IMR-90 (cell line): Measurements from ENCODE around the gene FMN1. TPM values are rescaled to one million over a fixed set of nuclear protein-coding genes. Genes with fewer than 3 reads are reported as not detected.

Experiments
- ATAC-seq: fragments of 200-7000 bp; cut with Tn5 transposase; 2 replicates; pipeline ENCODE4 v1.9.1; 2020; ENCODE audit warnings: low read depth, mild to moderate bottlenecking, moderate library complexity
- BruUV-seq: library from RNA; stranded (reverse); fragments of 400-500 nt; replicated peaks from 2 replicates; lab custom pipeline; 2021; lab: Mats Ljungman, UMichigan
- CTCF ChIA-PET: fragments of 300-600 bp; formaldehyde crosslinking; extraction: SDS; loops from one replicate; lab custom pipeline; 2021; ENCODE audit warnings: antibody characterized with exemption; lab: Yijun Ruan, JAX
- POLR2A ChIA-PET: fragments of 300-600 bp; sonication (Branson Sonifier 250); formaldehyde crosslinking; loops from one replicate; lab custom pipeline; 2022; ENCODE audit warnings: antibody characterized with exemption; ENCODE audit not compliant: unreplicated experiment; lab: Charles Lee
- DNase-seq: peaks from one replicate; pipeline ENCODE4 v3.0.0; 2013
- H2AFZ ChIP-seq: replicated peaks from 2 replicates; pipeline ENCODE3; 2013; ENCODE audit warnings: low read length, mild to moderate bottlenecking; ENCODE audit not compliant: poor library complexity
- H2AK5ac ChIP-seq: 2 replicates; pipeline ENCODE4 v1.6.1; 2013; ENCODE audit warnings: low read depth, low read length, inconsistent platforms
- H2AK9ac ChIP-seq: replicated peaks from 2 replicates; pipeline ENCODE3; 2013; ENCODE audit warnings: mild to moderate bottlenecking, low read depth, low read length, moderate library complexity; ENCODE audit not compliant: poor library complexity
- H2BK120ac ChIP-seq: 2 replicates; pipeline ENCODE4 v1.6.1; 2013; ENCODE audit warnings: low read depth, low read length, inconsistent platforms
- H2BK15ac ChIP-seq: 3 replicates; pipeline ENCODE4 v1.6.1; 2013; ENCODE audit warnings: low read depth, low read length, inconsistent platforms
- H2BK20ac ChIP-seq: 2 replicates; pipeline ENCODE4 v1.6.1; 2013; ENCODE audit warnings: low read depth, mild to moderate bottlenecking, inconsistent platforms, low read length, moderate library complexity
- H2BK5ac ChIP-seq: 2 replicates; pipeline ENCODE4 v1.6.1; 2013; ENCODE audit warnings: mild to moderate bottlenecking, low read depth, low read length, inconsistent platforms; ENCODE audit not compliant: poor library complexity, severe bottlenecking
- H3K14ac ChIP-seq: replicated peaks from 2 replicates; pipeline ENCODE4 v1.6.1; 2013; ENCODE audit warnings: low read depth, low read length, inconsistent platforms
- H3K18ac ChIP-seq: 2 replicates; pipeline ENCODE4 v1.6.1; 2013; ENCODE audit warnings: low read depth, low read length, control low read depth
- H3K23ac ChIP-seq: 2 replicates; pipeline ENCODE4 v1.6.1; 2013; ENCODE audit warnings: low read depth, low read length, inconsistent platforms
- H3K27ac ChIP-seq: 2 replicates; pipeline ENCODE4 v1.5.1; 2013; ENCODE audit warnings: mild to moderate bottlenecking, control low read depth, low read length; ENCODE audit not compliant: insufficient read depth
- H3K27me3 ChIP-seq: 2 replicates; pipeline ENCODE4 v1.6.1; 2013; ENCODE audit warnings: low read length; ENCODE audit not compliant: control insufficient read depth, insufficient read depth
- H3K36me3 ChIP-seq: 2 replicates; pipeline ENCODE4 v1.6.1; 2013; ENCODE audit warnings: low read length, mixed read lengths; ENCODE audit not compliant: control insufficient read depth, insufficient read depth
- H3K4ac ChIP-seq: 2 replicates; pipeline ENCODE4 v1.6.1; 2013; ENCODE audit warnings: low read depth, low read length, inconsistent platforms
- H3K4me1 ChIP-seq: 2 replicates; pipeline ENCODE4 v1.6.1; 2013; ENCODE audit warnings: low read length, mixed read lengths; ENCODE audit not compliant: control insufficient read depth, insufficient read depth
- H3K4me2 ChIP-seq: 2 replicates; pipeline ENCODE4 v1.6.1; 2013; ENCODE audit warnings: low read depth, mild to moderate bottlenecking, control low read depth, low read length, moderate library complexity
- H3K4me3 ChIP-seq: 2 replicates; pipeline ENCODE4 v1.5.1; 2013; ENCODE audit warnings: low read depth, mild to moderate bottlenecking, control low read depth, low read length, moderate library complexity; ENCODE audit not compliant: insufficient read depth
- H3K56ac ChIP-seq: 2 replicates; pipeline ENCODE4 v1.6.1; 2013; ENCODE audit warnings: low read length, inconsistent platforms; ENCODE audit not compliant: insufficient read depth; ENCODE audit errors: extremely low read depth
- H3K79me1 ChIP-seq, 2 experiments: 2 replicates each; pipeline ENCODE4 v1.6.1; 2013; ENCODE audit warnings: low read length in 2 of 2, inconsistent platforms in 1 of 2, low read depth in 1 of 2
- H3K9ac ChIP-seq: 2 replicates; pipeline ENCODE4 v1.6.1; 2013; ENCODE audit warnings: low read depth, low read length, control low read depth
- H3K9me1 ChIP-seq: 2 replicates; pipeline ENCODE4 v1.6.1; 2013; ENCODE audit warnings: low read length, inconsistent platforms; ENCODE audit not compliant: insufficient read depth
- H3K9me3 ChIP-seq: 2 replicates; pipeline ENCODE4 v1.6.1; 2013; ENCODE audit warnings: low read length; ENCODE audit not compliant: control insufficient read depth, insufficient read depth
- H4K20me1 ChIP-seq: 2 replicates; pipeline ENCODE4 v1.6.1; 2013; ENCODE audit warnings: low read length, inconsistent platforms; ENCODE audit not compliant: insufficient read depth
- H4K5ac ChIP-seq: 2 replicates; pipeline ENCODE4 v1.6.1; 2013; ENCODE audit warnings: mild to moderate bottlenecking, low read depth, low read length, control low read depth
- H4K8ac ChIP-seq, 2 experiments: 2 replicates each; pipeline ENCODE4 v1.6.1; 2013; ENCODE audit warnings: low read depth in 2 of 2, low read length in 2 of 2, control low read depth in 1 of 2, inconsistent platforms in 1 of 2
- H4K91ac ChIP-seq: 2 replicates; pipeline ENCODE4 v1.6.1; 2013; ENCODE audit warnings: low read depth, low read length, inconsistent platforms; ENCODE audit not compliant: insufficient read depth
- BHLHE40 ChIP-seq: fragments of 150-350 bp; IDR thresholded peaks from 2 replicates; pipeline ENCODE4 v1.6.1; 2016; ENCODE audit warnings: mild to moderate bottlenecking, low read depth, low read length
- CHD1 ChIP-seq: IDR thresholded peaks from 2 replicates; pipeline ENCODE4 v1.6.1; 2012; ENCODE audit warnings: low read depth, low read length, improper control_type of control experiment
- FOS ChIP-seq: fragments of 150-350 bp; IDR thresholded peaks from 2 replicates; pipeline ENCODE4 v1.6.1; 2016; ENCODE audit warnings: low read depth, low read length
- MAFK ChIP-seq: IDR thresholded peaks from 2 replicates; pipeline ENCODE4 v1.6.1; 2012; ENCODE audit warnings: low read depth, low read length, improper control_type of control experiment
- MAZ ChIP-seq: IDR thresholded peaks from 2 replicates; pipeline ENCODE4 v1.6.1; 2012; ENCODE audit warnings: low read depth, mild to moderate bottlenecking, low read length, improper control_type of control experiment, moderate library complexity, borderline replicate concordance
- MXI1 ChIP-seq: IDR thresholded peaks from 2 replicates; pipeline ENCODE4 v1.6.1; 2012; ENCODE audit warnings: low read depth, mild to moderate bottlenecking, low read length, moderate library complexity, borderline replicate concordance
- NFE2L2 ChIP-seq: fragments of 150-350 bp; IDR thresholded peaks from 2 replicates; pipeline ENCODE4 v1.6.1; 2016; ENCODE audit warnings: low read depth, mild to moderate bottlenecking, low read length
- POLR2A ChIP-seq: IDR thresholded peaks from 2 replicates; pipeline ENCODE4 v1.6.1; 2012; ENCODE audit warnings: mild to moderate bottlenecking, low read depth, low read length
- RAD21 ChIP-seq: IDR thresholded peaks from 2 replicates; pipeline ENCODE4 v1.6.1; 2012; ENCODE audit warnings: low read length, improper control_type of control experiment
- RCOR1 ChIP-seq: IDR thresholded peaks from 2 replicates; pipeline ENCODE4 v1.6.1; 2012; ENCODE audit warnings: mild to moderate bottlenecking, low read length, improper control_type of control experiment; ENCODE audit not compliant: insufficient replicate concordance
- RFX5 ChIP-seq: IDR thresholded peaks from 2 replicates; pipeline ENCODE4 v1.8.0; 2012; ENCODE audit warnings: low read depth, mild to moderate bottlenecking, low read length, moderate library complexity
- SMC3 ChIP-seq: fragments of 150-350 bp; IDR thresholded peaks from 2 replicates; pipeline ENCODE4 v1.6.1; 2016; ENCODE audit warnings: low read depth, mild to moderate bottlenecking, antibody characterized with exemption, low read length, moderate library complexity
- WGBS, 2 experiments: methylation state at CpG; one replicate each; pipeline versions ENCODE4 v1.1.5 to v1.1.7; 2013; ENCODE audit warnings: missing lambda C conversion rate in 2 of 2; ENCODE audit not compliant: insufficient read length in 1 of 2; ENCODE audit errors: extremely low coverage in 2 of 2; 5-methylcytosine and 5-hydroxymethylcytosine counted together
- dilution Hi-C: fragments of 300-500 bp; cut with HindIII; formaldehyde crosslinking; loops from one replicate; pipeline ENCODE4 v1.14.3; 2018; ENCODE audit warnings: low sequenced_read_pairs; ENCODE audit not compliant: unreplicated experiment
- in situ Hi-C: fragments of 300-500 bp; cut with MboI; formaldehyde crosslinking; loops from 3 replicates; pipeline ENCODE4 v1.14.3; 2019; ENCODE audit warnings: low sequenced_read_pairs, inconsistent platforms, mixed read lengths
- intact Hi-C: fragments of 100-400 bp; cut with micrococcal nuclease; formaldehyde crosslinking; loops from 2 replicates; pipeline ENCODE4 v1.10.0; 2022
- polyA plus RNA-seq, 3 experiments: library from polyadenylated mRNA; depleted of rRNA; stranded (reverse); fragments of >200 nt; gene quantifications; 2 replicates each; pipeline ENCODE4 v1.2.3, GENCODE V29; 2012; ENCODE audit warnings: low replicate concordance in 1 of 3
- total RNA-seq: library from RNA; depleted of rRNA; stranded (reverse); fragments of >200 nt; gene quantifications from 2 replicates; pipeline ENCODE4 v1.2.3, GENCODE V29; 2012
- TF ChIP-seq, protein P1 (sequence below): conservative IDR thresholded peaks from 2 replicates; pipeline ENCODE4 v1.5.1; 2012; ENCODE audit warnings: mild to moderate bottlenecking, low read depth, low read length, improper control_type of control experiment
- TF ChIP-seq, protein P2 (sequence below): fragments of 150-350 bp; IDR thresholded peaks from 2 replicates; pipeline ENCODE4 v1.6.1; 2016; ENCODE audit warnings: low read depth, mild to moderate bottlenecking, low read length, moderate library complexity, borderline replicate concordance

FMN1 gene
- total and polyA plus RNA-seq, 2 of the 4 experiments (the other 2 are of a cell fraction), result 7.3 to 17.6 TPM

DNA sequence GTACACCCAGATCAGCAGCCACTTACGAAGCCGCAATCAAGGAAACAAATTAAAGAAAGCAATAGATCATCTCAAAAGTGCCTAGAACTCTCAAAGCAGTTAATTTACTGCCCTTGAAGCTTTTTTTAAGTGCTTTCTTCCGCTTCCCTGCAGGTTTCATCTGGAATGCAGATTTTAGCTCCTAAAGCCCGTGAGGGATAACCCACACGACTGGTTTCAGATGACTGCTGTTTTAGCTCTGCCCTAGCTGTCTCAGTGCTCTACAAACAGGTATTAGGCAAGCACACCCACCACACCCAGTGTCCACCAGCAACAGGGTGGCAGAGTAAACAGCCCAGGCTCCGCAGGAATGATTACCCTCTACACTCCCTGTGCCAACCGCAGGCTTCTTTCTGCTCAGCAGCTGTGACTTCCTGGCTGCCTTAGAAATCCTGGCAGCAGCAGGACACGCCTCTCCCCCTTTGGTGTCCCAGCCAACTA lies 126.0 kb downstream of the FMN1 start:
- Histone ChIP-seq H3K9me1 (peaks cover 18% of the 10 kb centered on the region), H3K36me3 (no peaks in the 10 kb centered on the region), H3K23ac (peak overlapping the region; percentile 69), H3K9me3 (no peaks in the 10 kb centered on the region), H3K14ac (peak overlapping the region; percentile 83), H2BK20ac (peak overlapping the region; percentile 84; the same call in 1 of the 2 replicates), H4K20me1 (peaks cover 38% of the 10 kb centered on the region; the same call in 1 of the 2 replicates), H3K27ac (peak overlapping the region; percentile 58; the same call in 1 of the 2 replicates), H2AFZ (peak overlapping the region; percentile 45), H2AK5ac (peak overlapping the region; percentile 11; the same call in 1 of the 2 replicates), H4K8ac (peak overlapping the region; percentile 78 to 94; a peak in 3 of 4 replicates), H3K9ac (no peak overlapping the region), H3K4ac (peak overlapping the region; percentile 88), H4K5ac (peak overlapping the region; percentile 75; the same call in 1 of the 2 replicates), H2BK15ac (peak overlapping the region; percentile 6; the same call in 1 of the 3 replicates), H3K56ac (no peak overlapping the region), H2BK120ac (peak overlapping the region; percentile 89), H2BK5ac (peak overlapping the region; percentile 75), H3K4me1 (peaks cover 29% of the 10 kb centered on the region), H3K79me1 (peaks cover 14 to 58% of the 10 kb centered on the region in 2 experiments; a peak in 3 of 4 replicates), H3K4me2 (peak overlapping the region; percentile 7; the same call in 1 of the 2 replicates), H4K91ac (peak overlapping the region; percentile 45), H3K18ac (peak overlapping the region; percentile 49), H2AK9ac (peak overlapping the region; percentile 86), H3K4me3 (no peak overlapping the region), H3K27me3 (no peaks in the 10 kb centered on the region)
- ChIA-PET POLR2A (no interaction called here), CTCF (interaction anchor here (0.7 kb wide), 1 partner anchor 11 kb away, joined by 3 read pairs; no protein-coding TSS in a partner anchor)
- no peak for TF ChIP-seq RFX5
- TF ChIP-seq CHD1, result no peak
- TF ChIP-seq, protein P1, sequence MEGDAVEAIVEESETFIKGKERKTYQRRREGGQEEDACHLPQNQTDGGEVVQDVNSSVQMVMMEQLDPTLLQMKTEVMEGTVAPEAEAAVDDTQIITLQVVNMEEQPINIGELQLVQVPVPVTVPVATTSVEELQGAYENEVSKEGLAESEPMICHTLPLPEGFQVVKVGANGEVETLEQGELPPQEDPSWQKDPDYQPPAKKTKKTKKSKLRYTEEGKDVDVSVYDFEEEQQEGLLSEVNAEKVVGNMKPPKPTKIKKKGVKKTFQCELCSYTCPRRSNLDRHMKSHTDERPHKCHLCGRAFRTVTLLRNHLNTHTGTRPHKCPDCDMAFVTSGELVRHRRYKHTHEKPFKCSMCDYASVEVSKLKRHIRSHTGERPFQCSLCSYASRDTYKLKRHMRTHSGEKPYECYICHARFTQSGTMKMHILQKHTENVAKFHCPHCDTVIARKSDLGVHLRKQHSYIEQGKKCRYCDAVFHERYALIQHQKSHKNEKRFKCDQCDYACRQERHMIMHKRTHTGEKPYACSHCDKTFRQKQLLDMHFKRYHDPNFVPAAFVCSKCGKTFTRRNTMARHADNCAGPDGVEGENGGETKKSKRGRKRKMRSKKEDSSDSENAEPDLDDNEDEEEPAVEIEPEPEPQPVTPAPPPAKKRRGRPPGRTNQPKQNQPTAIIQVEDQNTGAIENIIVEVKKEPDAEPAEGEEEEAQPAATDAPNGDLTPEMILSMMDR, result no peak
- no peak for TF ChIP-seq NFE2L2
- TF ChIP-seq MAZ, result no peak
- no peak for TF ChIP-seq FOS
- no peak for TF ChIP-seq RAD21
- TF ChIP-seq RCOR1, result no peak
- TF ChIP-seq, protein P2, sequence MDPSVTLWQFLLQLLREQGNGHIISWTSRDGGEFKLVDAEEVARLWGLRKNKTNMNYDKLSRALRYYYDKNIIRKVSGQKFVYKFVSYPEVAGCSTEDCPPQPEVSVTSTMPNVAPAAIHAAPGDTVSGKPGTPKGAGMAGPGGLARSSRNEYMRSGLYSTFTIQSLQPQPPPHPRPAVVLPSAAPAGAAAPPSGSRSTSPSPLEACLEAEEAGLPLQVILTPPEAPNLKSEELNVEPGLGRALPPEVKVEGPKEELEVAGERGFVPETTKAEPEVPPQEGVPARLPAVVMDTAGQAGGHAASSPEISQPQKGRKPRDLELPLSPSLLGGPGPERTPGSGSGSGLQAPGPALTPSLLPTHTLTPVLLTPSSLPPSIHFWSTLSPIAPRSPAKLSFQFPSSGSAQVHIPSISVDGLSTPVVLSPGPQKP, result no peak
- no peak for TF ChIP-seq POLR2A
- TF ChIP-seq MAFK, result no peak
- no peak for TF ChIP-seq BHLHE40
- TF ChIP-seq SMC3, result no peak
- TF ChIP-seq MXI1, result no peak
- intact Hi-C loops (no loop called here), in situ Hi-C loops (loop anchor here (25.0 kb wide), 1 partner anchor 619 kb away; no protein-coding TSS in a partner anchor), dilution Hi-C loops (no loop called here)
- DNase-seq, result no peak
- 39% methylated on average over 3 of the region's 8 CpGs; no CpG with 5 or more reads in 1 of the 2 experiments for WGBS, 2 experiments
- ATAC-seq, result peak; percentile 25
- no TSS peak for BruUV-seq
